ENCODE data around the gene CLTRN.
A peak's percentile ranks its signal among the peaks of the same experiment; 100 is the strongest.

Gene CLTRN

GRCh38 chrX:15643786-15644559 lies 20.6 kb downstream of the CLTRN start:
- Histone ChIP-seq H3K36me3 (ENCODE audit: control insufficient read depth in 2 of 2, insufficient read depth in 1 of 2, low read length in 2 of 2) (no peaks in the 10 kb centered on the region), H3K9me3 (ENCODE audit: control insufficient read depth, insufficient read depth, low read depth, low read length) (no peaks in the 10 kb centered on the region), H3K4me3 (ENCODE audit: low read depth, low read length) (no peak overlapping the region), H3K27ac (ENCODE audit: extremely low read depth, low read depth, low read length) (no peak overlapping the region), H3K4me1 (ENCODE audit: control insufficient read depth, insufficient read depth, low read length) (no peaks in the 10 kb centered on the region)
- POLR2A ChIA-PET, result no interaction called here
- CTCF ChIA-PET, result interaction anchor here (0.6 to 1.4 kb wide), 4 partner anchors 76 to 793 kb away, joined by 3 read pairs; no protein-coding TSS in a partner anchor
- TF ChIP-seq HIC1 (tag by site-specific recombination; IDR thresholded peaks at IDR 0.05) (no peak), KLF10 (tag by site-specific recombination; IDR thresholded peaks at IDR 0.05) (no peak), ZNF513 (tag by site-specific recombination; IDR thresholded peaks at IDR 0.05) (no peak), ZNF510 (tag by site-specific recombination; IDR thresholded peaks at IDR 0.05; ENCODE audit: insufficient replicate concordance) (peak; percentile 99), ZNF560 (tag by site-specific recombination; IDR thresholded peaks at IDR 0.05; ENCODE audit: borderline replicate concordance) (no peak), ZNF133 (tag by site-specific recombination; IDR thresholded peaks at IDR 0.05) (no peak)

GRCh38 chrX:15631637-15632036 lies 33.0 kb downstream of the CLTRN start:
- TF ChIP-seq ZNF423 (tag by site-specific recombination; IDR thresholded peaks at IDR 0.05), result no peak
- H3K36me3 ChIP-seq (ENCODE audit: control insufficient read depth in 2 of 2, insufficient read depth in 1 of 2, low read length in 2 of 2), result no peaks in the 10 kb centered on the region
- H3K9me3 ChIP-seq (ENCODE audit: control insufficient read depth, insufficient read depth, low read depth, low read length), result no peaks in the 10 kb centered on the region
- no peaks in the 10 kb centered on the region for H3K4me1 ChIP-seq (ENCODE audit: control insufficient read depth, insufficient read depth, low read length)
- H3K4me3 ChIP-seq (ENCODE audit: low read depth, low read length), result no peak overlapping the region
- CTCF ChIA-PET, result no interaction called here
- H3K27ac ChIP-seq (ENCODE audit: extremely low read depth, low read depth, low read length), result no peak overlapping the region
- POLR2A ChIA-PET, result no interaction called here

- no peaks in the 10 kb centered on the region for H3K9me3 ChIP-seq (ENCODE audit: control insufficient read depth, insufficient read depth, low read depth, low read length)
- POLR2A ChIA-PET, result no interaction called here
- H3K4me1 ChIP-seq (ENCODE audit: control insufficient read depth, insufficient read depth, low read length), result 0 out of 2 replicates have a peak, but pooled peaks cover 2% of the 10 kb centered on the region
- H3K27ac ChIP-seq (ENCODE audit: extremely low read depth, low read depth, low read length), result no peak overlapping the region
- no peak overlapping the region for H3K4me3 ChIP-seq (ENCODE audit: low read depth, low read length)
- CTCF ChIA-PET, result interaction anchor here (0.6 to 0.8 kb wide), 3 partner anchors 19 to 1051 kb away, joined by 3 to 5 read pairs (median 3); no protein-coding TSS in a partner anchor
- no peaks in the 10 kb centered on the region for H3K36me3 ChIP-seq (ENCODE audit: control insufficient read depth in 2 of 2, insufficient read depth in 1 of 2, low read length in 2 of 2)
- TF ChIP-seq ZSCAN30 (tag by site-specific recombination; IDR thresholded peaks at IDR 0.05), result no peak
- no peak for TF ChIP-seq ZIC2 (tag by site-specific recombination; IDR thresholded peaks at IDR 0.05)
- no peak for TF ChIP-seq ZNF629 (tag by site-specific recombination; IDR thresholded peaks at IDR 0.05)
Observed at GRCh38 chrX:15623054-15623453, 41.6 kb downstream of the CLTRN start.

- Histone ChIP-seq H3K36me3 (ENCODE audit: control insufficient read depth in 2 of 2, insufficient read depth in 1 of 2, low read length in 2 of 2) (no peaks in the 10 kb centered on the region), H3K4me3 (ENCODE audit: low read depth, low read length) (no peak overlapping the region), H3K27ac (ENCODE audit: extremely low read depth, low read depth, low read length) (no peak overlapping the region), H3K4me1 (ENCODE audit: control insufficient read depth, insufficient read depth, low read length) (0 out of 2 replicates have a peak, but pooled peaks cover 2% of the 10 kb centered on the region), H3K9me3 (ENCODE audit: control insufficient read depth, insufficient read depth, low read depth, low read length) (no peaks in the 10 kb centered on the region)
- ChIA-PET POLR2A (no interaction called here), CTCF (interaction anchor here (0.8 kb wide), 1 partner anchor 50 kb away, joined by 3 read pairs; no protein-coding TSS in a partner anchor)
- TF ChIP-seq ZNF561 (tag by site-specific recombination; IDR thresholded peaks at IDR 0.05; ENCODE audit: borderline replicate concordance) (no peak), HIC1 (tag by site-specific recombination; IDR thresholded peaks at IDR 0.05) (0 out of 2 replicates have a peak, but pooled peaks have one; percentile 23), FEZF1 (tag by site-specific recombination; IDR thresholded peaks at IDR 0.05) (0 out of 2 replicates have a peak, but pooled peaks have one; percentile 12), ZNF146 (tag by site-specific recombination; IDR thresholded peaks at IDR 0.05) (no peak), KLF8 (tag by site-specific recombination; IDR thresholded peaks at IDR 0.05) (0 out of 2 replicates have a peak, but pooled peaks have one; percentile 15), HOXD13 (CRISPR knock-in tag; IDR thresholded peaks at IDR 0.05; ENCODE audit: borderline replicate concordance) (no peak)
Observed at GRCh38 chrX:15619053-15619755, 45.4 kb downstream of the CLTRN start.
